SHP77 treated with DMSO at 0.1 percent for 48 hours (cell line): ENCODE data around the gene PLA2G2F.

Source experiments
- DNase-seq: peaks from one replicate; lab custom pipeline; 2025; lab: John Stamatoyannopoulos, UW

Gene PLA2G2F

GRCh38 chr1:20191266-20191825 is 52.2 kb downstream of the PLA2G2F start:
- DNase-seq = no peak

- DNase-seq = no peak
Measured at GRCh38 chr1:20192364-20192763, 53.2 kb downstream of the PLA2G2F start.

GRCh38 chr1:20192871-20193411 is 53.8 kb downstream of the PLA2G2F start:
- no peak for DNase-seq

GRCh38 chr1:20194224-20194623 is 55.1 kb downstream of the PLA2G2F start:
- no peak for DNase-seq

GRCh38 chr1:20194757-20195461 is 55.8 kb downstream of the PLA2G2F start:
- DNase-seq = no peak

GRCh38 chr1:20195462-20195780 is 56.3 kb downstream of the PLA2G2F start:
- DNase-seq = no peak

- no peak for DNase-seq
Measured at GRCh38 chr1:20197329-20197791, 58.2 kb downstream of the PLA2G2F start.

- no peak for DNase-seq
Measured at GRCh38 chr1:20198296-20198695, 59.2 kb downstream of the PLA2G2F start.

GRCh38 chr1:20198918-20199317 is 59.8 kb downstream of the PLA2G2F start:
- DNase-seq = no peak

- DNase-seq = no peak
Measured at GRCh38 chr1:20199403-20199802, 60.3 kb downstream of the PLA2G2F start.

GRCh38 chr1:20199840-20200239 is 60.7 kb downstream of the PLA2G2F start:
- DNase-seq = no peak
